Omental fat pad (tissue), 4 donors: ENCODE data around the gene MAMDC2. TPM values are rescaled to one million over a fixed set of nuclear protein-coding genes. Genes with fewer than 3 reads are reported as not detected.

Source experiments
- ATAC-seq: fragments of 150-250 bp; one replicate; pipeline ENCODE4 v1.9.1; 2016; ENCODE audit warnings: mild to moderate bottlenecking, moderate library complexity; ENCODE audit not compliant: low FRiP score
- DNase-seq: peaks from one replicate; pipeline ENCODE4 v3.0.0-alpha.2; 2019; ENCODE audit warnings: low spot score
- total RNA-seq, 4 donors: library from RNA; depleted of rRNA; stranded (reverse); fragments of >200 nt; gene quantifications; one replicate each; pipeline ENCODE4 v1.1.0, GENCODE V29; 2016
- TF ChIP-seq, protein P1 (sequence below), 3 donors: fragments of 450-650 bp; IDR thresholded peaks; one replicate each; pipeline ENCODE4 v1.5.1; 2016 to 2017; ENCODE audit warnings: antibody characterized with exemption in 3 of 3, mild to moderate bottlenecking in 3 of 3, moderate library complexity in 2 of 3

Gene MAMDC2
- total RNA-seq, 4 donors from 2014 or later: 9.0 to 43.7 (median 16.5) TPM

DNA sequence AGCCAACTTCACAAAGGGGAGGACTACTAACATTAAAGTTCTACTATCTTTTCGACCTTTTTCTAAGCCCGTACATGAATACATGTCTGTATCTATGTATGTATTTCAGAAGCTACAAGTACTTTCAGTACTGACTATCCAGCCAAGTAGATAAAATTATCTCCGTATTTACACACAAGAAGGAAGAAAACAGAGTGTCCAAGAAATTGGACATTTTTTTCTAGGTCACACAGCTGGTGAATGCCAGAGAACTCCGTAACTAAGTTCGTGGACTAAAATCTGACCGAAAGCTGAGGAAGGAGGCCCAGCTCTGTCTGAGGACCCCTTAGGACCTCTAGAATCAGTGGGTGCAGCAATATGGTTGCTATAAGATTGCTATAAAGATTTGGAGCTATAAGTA is 83.4 kb downstream of the MAMDC2 start:
- DNase-seq (no peak), ATAC-seq (no peak)
- TF ChIP-seq, protein P1, sequence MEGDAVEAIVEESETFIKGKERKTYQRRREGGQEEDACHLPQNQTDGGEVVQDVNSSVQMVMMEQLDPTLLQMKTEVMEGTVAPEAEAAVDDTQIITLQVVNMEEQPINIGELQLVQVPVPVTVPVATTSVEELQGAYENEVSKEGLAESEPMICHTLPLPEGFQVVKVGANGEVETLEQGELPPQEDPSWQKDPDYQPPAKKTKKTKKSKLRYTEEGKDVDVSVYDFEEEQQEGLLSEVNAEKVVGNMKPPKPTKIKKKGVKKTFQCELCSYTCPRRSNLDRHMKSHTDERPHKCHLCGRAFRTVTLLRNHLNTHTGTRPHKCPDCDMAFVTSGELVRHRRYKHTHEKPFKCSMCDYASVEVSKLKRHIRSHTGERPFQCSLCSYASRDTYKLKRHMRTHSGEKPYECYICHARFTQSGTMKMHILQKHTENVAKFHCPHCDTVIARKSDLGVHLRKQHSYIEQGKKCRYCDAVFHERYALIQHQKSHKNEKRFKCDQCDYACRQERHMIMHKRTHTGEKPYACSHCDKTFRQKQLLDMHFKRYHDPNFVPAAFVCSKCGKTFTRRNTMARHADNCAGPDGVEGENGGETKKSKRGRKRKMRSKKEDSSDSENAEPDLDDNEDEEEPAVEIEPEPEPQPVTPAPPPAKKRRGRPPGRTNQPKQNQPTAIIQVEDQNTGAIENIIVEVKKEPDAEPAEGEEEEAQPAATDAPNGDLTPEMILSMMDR (IDR thresholded peaks at IDR 0.05): no peak

DNA sequence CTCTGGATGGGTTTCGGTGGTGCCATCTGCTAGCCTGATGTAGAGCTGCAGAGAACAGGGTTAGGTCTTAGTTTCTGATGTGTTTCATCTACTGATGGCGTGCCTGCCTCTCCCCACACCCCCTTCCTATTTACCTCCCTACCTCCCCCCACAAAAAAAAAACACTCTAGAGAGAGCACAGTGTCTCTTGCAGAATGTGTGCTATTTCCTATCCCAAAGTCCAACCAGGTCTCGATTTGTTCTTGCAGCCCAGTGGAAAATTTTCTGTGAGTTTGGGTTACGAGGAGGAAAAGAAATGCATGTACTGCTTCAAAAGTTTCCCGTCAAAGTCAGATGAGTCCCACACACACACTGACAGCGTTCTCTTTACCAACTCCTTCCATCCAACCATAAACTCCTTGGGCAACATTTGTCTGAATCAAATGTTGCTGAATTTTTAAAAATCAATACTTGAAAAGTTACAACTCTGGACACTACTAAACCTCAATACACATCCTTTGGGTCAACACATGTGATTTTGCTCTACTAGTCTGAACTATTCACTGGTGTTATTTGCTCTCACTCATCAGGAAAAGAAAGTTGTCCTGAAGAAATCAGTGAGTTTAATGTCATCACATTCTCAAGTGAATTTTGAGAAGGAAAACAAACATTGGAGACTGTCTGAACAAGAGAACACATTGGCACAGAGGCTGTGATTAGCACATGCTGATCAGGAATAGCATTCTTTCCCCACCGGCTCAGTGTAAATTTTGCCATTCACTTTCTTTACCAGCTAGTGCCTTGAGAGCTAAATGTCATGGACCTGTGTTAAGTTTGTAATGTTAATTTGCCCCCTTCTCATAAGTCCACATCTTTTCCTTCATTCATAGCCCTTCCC is 84.1 kb downstream of the MAMDC2 start:
- ATAC-seq (no peak), DNase-seq (no peak)
- TF ChIP-seq, protein P1 (IDR thresholded peaks at IDR 0.05): no peak

DNA sequence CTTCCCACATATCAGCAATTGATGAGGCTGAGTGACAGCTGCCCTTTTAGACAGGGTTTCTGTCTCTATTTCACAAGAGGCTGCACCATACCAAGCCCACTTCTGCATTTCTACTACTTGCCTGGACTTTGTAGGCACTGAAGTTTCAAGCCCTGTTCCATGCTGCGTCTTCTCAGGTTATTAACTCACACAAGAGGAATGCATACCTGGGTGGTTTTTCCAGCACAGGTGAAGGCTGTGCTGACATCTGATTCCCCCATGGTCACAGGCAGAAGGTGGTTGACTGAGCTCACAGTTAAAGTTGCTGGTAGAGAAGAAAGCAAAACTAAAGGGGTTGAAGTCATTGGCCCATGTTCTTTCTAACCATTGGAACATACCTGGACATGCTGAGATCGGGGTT is 86.6 kb downstream of the MAMDC2 start:
- TF ChIP-seq, protein P1 (IDR thresholded peaks at IDR 0.05): no peak
- DNase-seq: no peak
- no peak for ATAC-seq

DNA sequence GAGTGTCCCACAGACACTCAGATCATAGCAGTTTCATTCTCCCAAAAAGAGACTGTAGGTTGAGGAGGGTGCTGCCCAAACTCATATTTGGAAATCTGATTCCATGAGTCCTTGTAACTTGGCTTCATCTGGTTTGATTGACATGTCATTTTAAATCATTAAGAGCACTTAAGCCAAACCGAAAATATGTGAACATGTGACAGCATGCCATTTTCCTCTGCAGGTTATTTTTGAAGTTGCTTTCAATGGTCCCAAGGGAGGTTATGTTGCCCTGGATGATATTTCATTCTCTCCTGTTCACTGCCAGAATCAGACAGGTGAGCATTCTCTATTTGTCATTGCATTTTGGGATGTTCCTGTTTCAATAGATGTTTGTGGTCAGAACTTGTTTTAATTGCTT is 87.6 kb downstream of the MAMDC2 start:
- ATAC-seq: no peak
- TF ChIP-seq, protein P1 (IDR thresholded peaks at IDR 0.05): no peak
- DNase-seq: no peak

DNA sequence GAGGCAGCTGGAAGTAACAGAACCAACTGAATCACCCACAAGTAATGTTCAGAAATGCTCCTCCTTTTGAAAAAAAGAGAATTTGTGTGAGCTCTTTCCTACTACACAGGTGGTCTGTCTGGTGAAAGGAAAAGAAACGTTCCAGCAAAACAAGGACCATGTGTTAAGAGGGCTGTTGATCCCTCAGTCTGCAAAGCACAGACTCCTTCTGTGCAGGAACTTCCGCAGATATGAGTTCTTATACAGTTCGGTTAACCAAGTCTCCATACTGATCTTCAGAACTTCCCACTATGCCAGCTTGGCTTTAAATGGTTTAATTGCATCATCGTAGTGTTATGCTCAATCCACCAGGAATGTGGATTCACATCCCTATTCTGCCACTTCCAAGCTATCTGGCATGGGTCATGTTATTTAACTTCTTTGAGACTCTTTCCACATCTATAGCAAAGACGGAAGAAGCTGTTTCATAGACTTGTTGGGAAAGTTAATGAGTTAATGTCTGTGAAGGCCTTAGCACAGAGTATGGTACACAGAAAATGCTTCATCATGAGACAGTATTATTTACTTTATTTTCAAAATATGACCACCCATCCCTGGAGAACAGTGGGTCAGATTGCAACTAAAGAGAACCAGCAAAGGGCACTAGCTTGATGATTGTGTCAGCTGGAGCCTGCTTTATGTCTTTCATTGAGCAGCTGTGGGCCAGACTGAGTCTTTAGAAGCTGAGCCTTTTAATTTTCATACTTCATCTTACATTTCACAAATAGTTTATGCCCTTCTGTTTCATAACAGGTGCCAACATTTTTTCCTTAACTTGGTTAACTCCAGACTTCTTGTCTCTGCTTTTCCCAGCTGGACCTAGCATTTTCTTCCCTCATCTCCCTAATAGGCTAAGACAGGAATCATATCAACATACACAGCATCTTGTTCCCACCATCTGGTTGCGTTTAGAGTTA is 89.9 kb downstream of the MAMDC2 start:
- TF ChIP-seq, protein P1 (IDR thresholded peaks at IDR 0.05): no peak
- ATAC-seq: no peak
- no peak for DNase-seq

DNA sequence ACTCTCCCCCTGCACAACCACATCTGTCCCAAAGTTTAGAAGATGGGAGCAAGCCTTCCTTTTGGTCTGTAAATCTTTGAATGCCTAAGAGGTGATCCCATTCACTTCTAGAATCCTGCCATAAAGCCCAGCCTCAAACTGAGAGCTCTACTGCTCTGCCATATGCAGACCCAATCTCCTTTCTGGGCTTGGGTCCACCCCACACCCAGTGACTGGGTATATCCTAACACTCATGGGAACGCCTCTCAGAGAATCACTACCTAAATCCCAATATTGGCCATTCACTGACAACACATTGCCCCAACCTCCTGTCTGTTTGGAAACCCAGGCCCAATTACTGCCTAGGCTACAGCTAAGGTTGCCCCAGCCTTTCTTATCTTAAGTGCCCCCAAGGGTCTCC is 90.7 kb downstream of the MAMDC2 start:
- no peak for ATAC-seq
- DNase-seq: no peak
- TF ChIP-seq, protein P1 (IDR thresholded peaks at IDR 0.05): no peak
